NT2/D1 (cell line): ENCODE measurements around the gene EHBP1L1.
A peak's percentile ranks its signal among the peaks of the same experiment; 100 is the strongest.

ENCODE experiments used
- DNase-seq: peaks from one replicate; pipeline ENCODE4 v3.0.0-alpha.2; 2011; ENCODE audit warnings: low read depth, low spot score
- H3K27me3 ChIP-seq: 2 replicates; pipeline ENCODE4 v1.6.0; 2011; ENCODE audit warnings: mild to moderate bottlenecking; ENCODE audit not compliant: insufficient read length, insufficient read depth
- H3K36me3 ChIP-seq: 2 replicates; pipeline ENCODE4 v1.6.1; 2011; ENCODE audit warnings: mild to moderate bottlenecking, low read length, mixed read lengths; ENCODE audit not compliant: insufficient read depth, insufficient read length
- H3K4me1 ChIP-seq: 2 replicates; pipeline ENCODE4 v1.5.1; 2011; ENCODE audit not compliant: insufficient read depth, insufficient read length
- H3K4me3 ChIP-seq: 2 replicates; pipeline ENCODE4 v1.5.1; 2011; ENCODE audit warnings: low read depth; ENCODE audit not compliant: insufficient read length
- H3K9ac ChIP-seq: 2 replicates; pipeline ENCODE4 v1.6.0; 2011; ENCODE audit warnings: low read depth; ENCODE audit not compliant: insufficient read length
- H3K9me3 ChIP-seq: 2 replicates; pipeline ENCODE4 v1.5.1; 2011; ENCODE audit warnings: mild to moderate bottlenecking, low read length; ENCODE audit not compliant: insufficient read depth
- SUZ12 ChIP-seq: IDR thresholded peaks from 2 replicates; pipeline ENCODE4 v1.6.1; 2011; ENCODE audit not compliant: insufficient read length, insufficient read depth; ENCODE audit errors: extremely low read depth
- YY1 ChIP-seq: IDR thresholded peaks from 2 replicates; pipeline ENCODE4 v1.6.1; 2011; ENCODE audit not compliant: insufficient read length, insufficient read depth
- ZNF274 ChIP-seq: IDR thresholded peaks from 2 replicates; pipeline ENCODE4 v1.6.1; 2011; ENCODE audit warnings: mild to moderate bottlenecking, low read depth, low read length

EHBP1L1 gene

GRCh38 chr11:65584106-65584505 is 8.3 kb downstream of the EHBP1L1 start:
- H3K4me1 ChIP-seq = peaks cover 21% of the 10 kb centered on the region
- DNase-seq = no peak
- H3K9ac ChIP-seq = no peak overlapping the region
- no peaks in the 10 kb centered on the region for H3K27me3 ChIP-seq
- TF ChIP-seq ZNF274 = no peak
- TF ChIP-seq YY1 = no peak
- peaks cover 50% of the 10 kb centered on the region for H3K36me3 ChIP-seq
- no peak overlapping the region for H3K4me3 ChIP-seq
- H3K9me3 ChIP-seq = no peaks in the 10 kb centered on the region

- H3K36me3 ChIP-seq = peaks cover 44% of the 10 kb centered on the region
- no peak overlapping the region for H3K9ac ChIP-seq
- TF ChIP-seq ZNF274 (no peak), YY1 (no peak), SUZ12 (no peak)
- H3K9me3 ChIP-seq = no peaks in the 10 kb centered on the region
- no peaks in the 10 kb centered on the region for H3K27me3 ChIP-seq
- H3K4me3 ChIP-seq = no peak overlapping the region
- H3K4me1 ChIP-seq = peaks cover 23% of the 10 kb centered on the region
- no peak for DNase-seq
These were observed 8.9 kb downstream of the EHBP1L1 start for GRCh38 chr11:65584723-65585171.

GRCh38 chr11:65585396-65586246 is 9.8 kb downstream of the EHBP1L1 start:
- Histone ChIP-seq H3K27me3 (no peaks in the 10 kb centered on the region), H3K4me1 (peaks cover 27% of the 10 kb centered on the region), H3K4me3 (no peak overlapping the region), H3K9me3 (no peaks in the 10 kb centered on the region), H3K36me3 (peaks cover 43% of the 10 kb centered on the region), H3K9ac (peak overlapping the region; percentile 33)
- TF ChIP-seq ZNF274 (no peak), YY1 (no peak), SUZ12 (no peak)
- DNase-seq = no peak

GRCh38 chr11:65586247-65586630 is 10.4 kb downstream of the EHBP1L1 start:
- H3K27me3 ChIP-seq = no peaks in the 10 kb centered on the region
- H3K4me3 ChIP-seq = no peak overlapping the region
- peaks cover 38% of the 10 kb centered on the region for H3K36me3 ChIP-seq
- H3K9me3 ChIP-seq = no peaks in the 10 kb centered on the region
- no peak for DNase-seq
- peak overlapping the region; percentile 75 for H3K9ac ChIP-seq
- no peak for TF ChIP-seq ZNF274
- TF ChIP-seq YY1 = no peak
- TF ChIP-seq SUZ12 = no peak
- H3K4me1 ChIP-seq = peaks cover 28% of the 10 kb centered on the region

- peak; percentile 64 for DNase-seq
- H3K36me3 ChIP-seq = peaks cover 34% of the 10 kb centered on the region
- H3K9ac ChIP-seq = peak overlapping the region; percentile 75
These were observed 10.8 kb downstream of the EHBP1L1 start for GRCh38 chr11:65586676-65587075.

GRCh38 chr11:65588199-65589054 is 12.6 kb downstream of the EHBP1L1 start:
- Histone ChIP-seq H3K4me3 (no peak overlapping the region), H3K9ac (peak overlapping the region; percentile 23), H3K4me1 (peaks cover 40% of the 10 kb centered on the region), H3K36me3 (peaks cover 30% of the 10 kb centered on the region), H3K9me3 (no peaks in the 10 kb centered on the region), H3K27me3 (peaks cover 5% of the 10 kb centered on the region)
- TF ChIP-seq SUZ12 = no peak
- TF ChIP-seq ZNF274 = no peak
- TF ChIP-seq YY1 = no peak
- DNase-seq = peak; percentile 48

More at GRCh38 chr11:65586676-65587075, 10.8 kb downstream of the EHBP1L1 start:
- TF ChIP-seq ZNF274 = no peak
- no peak for TF ChIP-seq YY1
- no peak for TF ChIP-seq SUZ12
- Histone ChIP-seq H3K4me3 (no peak overlapping the region), H3K4me1 (peaks cover 30% of the 10 kb centered on the region), H3K9me3 (no peaks in the 10 kb centered on the region), H3K27me3 (no peaks in the 10 kb centered on the region)
